K562 (cell line): ENCODE measurements around the gene REEP6. TPM values are rescaled to one million over a fixed set of nuclear protein-coding genes. Genes with fewer than 3 reads are reported as not detected.

Experiments
- ATAC-seq: fragments of 200-7000 bp; cut with Tn5 transposase; 3 replicates; pipeline ENCODE4 v1.9.1; 2020; ENCODE audit warnings: moderate library complexity
- BruUV-seq: library from RNA; stranded (reverse); fragments of 400-500 nt; replicated peaks from 2 replicates; lab custom pipeline; 2021; lab: Mats Ljungman, UMichigan
- CTCF ChIA-PET: fragments of 300-600 bp; formaldehyde crosslinking; extraction: SDS; loops from one replicate; lab custom pipeline; 2021; ENCODE audit warnings: low intra/inter-chr PET ratio; lab: Yijun Ruan, JAX
- POLR2A ChIA-PET: fragments of 300-600, 350-650 bp; sonication (Branson Sonifier 250); formaldehyde crosslinking; extraction: SDS; loops from one replicate; lab custom pipeline; 2021; ENCODE audit warnings: antibody characterized with exemption, inconsistent platforms; lab: Yijun Ruan, JAX
- DNase-seq, 4 experiments: peaks; one replicate each; pipeline versions ENCODE4 v3.0.0 to v3.0.0-alpha.2; 2011 to 2018; ENCODE audit warnings: low spot score in 3 of 4, mixed read lengths in 3 of 4; ENCODE audit errors: extremely low read depth in 1 of 4
- FAIRE-seq: peaks from 2 replicates; lab custom pipeline; 2011; peaks lifted over from hg19 to GRCh38; lab: Jason Lieb, UNC
- H2AFZ ChIP-seq: 2 replicates; pipeline ENCODE4 v1.6.0; 2011; ENCODE audit warnings: low read depth, low read length, control low read depth, inconsistent platforms
- H3K27ac ChIP-seq: fragments of 200-600 bp; 3 replicates; pipeline ENCODE4 v1.8.0; 2011; ENCODE audit warnings: low read depth, mild to moderate bottlenecking, control low read depth, inconsistent platforms, low read length, moderate library complexity, mixed read lengths; ENCODE audit errors: extremely low read depth
- H3K27me3 ChIP-seq, 2 experiments: fragments of 300-600 bp in 1 of 2; 2 replicates in 1 of 2; 3 replicates in 1 of 2; pipeline versions ENCODE4 v1.6.0 to v1.8.0; 2011; ENCODE audit warnings: inconsistent platforms in 2 of 2, low read length in 2 of 2, mild to moderate bottlenecking in 1 of 2, mixed read lengths in 1 of 2, moderate library complexity in 1 of 2; ENCODE audit not compliant: control insufficient read depth in 2 of 2, insufficient read depth in 2 of 2
- H3K36me3 ChIP-seq: fragments of 300-600 bp; 3 replicates; pipeline ENCODE4 v1.8.0; 2011; ENCODE audit warnings: mild to moderate bottlenecking, low read length, inconsistent platforms; ENCODE audit not compliant: control insufficient read depth, insufficient read depth
- H3K4me1 ChIP-seq, 2 experiments: fragments of 200-600 bp in 1 of 2; replicated peaks in 1 of 2; 2 replicates in 1 of 2; 3 replicates in 1 of 2; pipeline versions ENCODE4 v1.5.1 to v1.8.0; 2011; ENCODE audit warnings: inconsistent platforms in 2 of 2, low read length in 2 of 2, mild to moderate bottlenecking in 1 of 2, mixed read lengths in 1 of 2, moderate library complexity in 1 of 2; ENCODE audit not compliant: control insufficient read depth in 2 of 2, insufficient read depth in 2 of 2
- H3K4me2 ChIP-seq: 2 replicates; pipeline ENCODE4 v1.6.1; 2011; ENCODE audit warnings: low read length, control low read depth, inconsistent platforms, mixed read lengths; ENCODE audit not compliant: insufficient read depth
- H3K4me3 ChIP-seq: fragments of 200-600 bp; sonication (generic), shearing (Covaris generic); 2 replicates; pipeline ENCODE4 v1.5.1; 2016; ENCODE audit warnings: control low read depth, inconsistent platforms
- H3K79me2 ChIP-seq: fragments of 200-600 bp; 3 replicates; pipeline ENCODE4 v1.8.0; 2011; ENCODE audit warnings: low read length, inconsistent platforms; ENCODE audit not compliant: control insufficient read depth, insufficient read depth
- H3K9ac ChIP-seq, 2 experiments: 2 replicates each; pipeline versions ENCODE4 v1.6.0 to v1.6.1; 2011; ENCODE audit warnings: low read depth in 2 of 2, low read length in 2 of 2, control low read depth in 1 of 2, inconsistent platforms in 1 of 2, mild to moderate bottlenecking in 1 of 2, mixed read lengths in 1 of 2; ENCODE audit not compliant: insufficient read depth in 1 of 2
- H3K9me1 ChIP-seq: one replicate; pipeline ENCODE4 v1.6.0; 2011; ENCODE audit warnings: inconsistent platforms, mild to moderate bottlenecking, low read length, moderate library complexity; ENCODE audit not compliant: control insufficient read depth, insufficient read depth
- H3K9me3 ChIP-seq: replicated peaks from 2 replicates; pipeline ENCODE4 v1.5.1; 2011; ENCODE audit warnings: low read depth, low read length, inconsistent platforms; ENCODE audit not compliant: control insufficient read depth, insufficient read depth
- H4K20me1 ChIP-seq: replicated peaks from 2 replicates; pipeline ENCODE4 v1.6.1; 2011; ENCODE audit warnings: low read length, inconsistent platforms, mixed read lengths; ENCODE audit not compliant: control insufficient read depth, insufficient read depth
- ARID1B ChIP-seq: fragments of 450-650 bp; IDR thresholded peaks from 2 replicates; pipeline ENCODE4 v1.6.1; 2016; ENCODE audit warnings: antibody characterized with exemption, mild to moderate bottlenecking, inconsistent platforms
- DDX20 ChIP-seq: fragments of 450-650 bp; IDR thresholded peaks from 2 replicates; pipeline ENCODE4 v1.6.1; 2016; ENCODE audit warnings: missing genetic modification characterization, low read depth, mild to moderate bottlenecking, missing compliant biosample characterization, moderate library complexity
- DMBX1 ChIP-seq: fragments of 250-450 bp; sonication (Bioruptor Pico); IDR thresholded peaks from 2 replicates; pipeline ENCODE4 v1.8.0; 2022; ENCODE audit warnings: inconsistent platforms, mild to moderate bottlenecking, moderate library complexity, borderline replicate concordance
- SRSF9 ChIP-seq: fragments of 200-400 bp; formaldehyde crosslinking; IDR thresholded peaks from 2 replicates; pipeline ENCODE4 v1.6.1; 2017; ENCODE audit warnings: low read depth, low read length, borderline replicate concordance
- TFAP4 ChIP-seq: sonication (generic); formaldehyde crosslinking; IDR thresholded peaks from 2 replicates; pipeline ENCODE4 v1.8.0; 2022; ENCODE audit warnings: missing genetic modification reagents, mild to moderate bottlenecking, moderate library complexity, borderline replicate concordance
- ZBTB17 ChIP-seq: fragments of 450-650 bp; formaldehyde crosslinking; IDR thresholded peaks from 2 replicates; pipeline ENCODE4 v1.4.0; 2020; ENCODE audit warnings: mild to moderate bottlenecking
- WGBS: fragments of 100-300 bp; shearing (Covaris generic); methylation state at CpG from one replicate; pipeline ENCODE4 v1.1.6; 2016; ENCODE audit warnings: low coverage, mixed read lengths; ENCODE audit not compliant: insufficient coverage; ENCODE audit errors: missing lambda C conversion rate; 5-methylcytosine and 5-hydroxymethylcytosine counted together
- in situ Hi-C: fragments of 300-500 bp; cut with MboI; formaldehyde crosslinking; loops from 4 replicates; pipeline ENCODE4 v1.15.0; 2018; ENCODE audit warnings: inconsistent platforms, mixed read lengths
- intact Hi-C: fragments of 100-400 bp; cut with micrococcal nuclease; formaldehyde crosslinking; loops from 2 replicates; pipeline ENCODE4 v1.14.2; 2022
- polyA plus RNA-seq, 8 experiments: library from polyadenylated mRNA; depleted of rRNA in 4 of 8; stranded (reverse) in 5 of 8; unstranded in 3 of 8; fragments of >200 nt; fragmentation: Nextera tagmentation in 2 of 8; fragmentation: Illumina TruSeq in 1 of 8; extraction: Ambion mirVana in 2 of 8; extraction: Trizol in 1 of 8; gene quantifications; 2 replicates each; pipeline versions ENCODE4 v1.2.1 to v1.2.3, GENCODE V29; 2011 to 2014; ENCODE audit warnings: inconsistent platforms in 1 of 8, missing spikeins in 1 of 8
- total RNA-seq, 7 experiments: library from RNA; depleted of rRNA in 6 of 7; stranded (reverse); fragments of >200 nt in 6 of 7; fragmentation: Illumina TruSeq in 2 of 7; extraction: Trizol in 2 of 7; gene quantifications; 2 replicates each; pipeline versions ENCODE4 v1.2.1 to v1.2.3, GENCODE V29; 2011 to 2021; ENCODE audit warnings: low replicate concordance in 1 of 7

Gene REEP6
- total and polyA plus RNA-seq, 9 of the 15 experiments (the other 6 are each of a cell fraction or from before 2014, with no cell fraction given): 1.2 to 64.2 (median 12.7) TPM

- POLR2A ChIA-PET: no interaction called here
- H3K4me3 ChIP-seq: no peak overlapping the region
- intact Hi-C loops: no loop called here
Measured at GRCh38 chr19:1487576-1488281, 3.3 kb upstream of the REEP6 start.

More at GRCh38 chr19:1487576-1488281, 3.3 kb upstream of the REEP6 start:
- Histone ChIP-seq H3K4me1 (peaks cover 10 to 62% of the 10 kb centered on the region in 2 experiments), H3K4me2 (no peak overlapping the region), H3K9me1 (no peaks in the 10 kb centered on the region), H3K9me3 (no peaks in the 10 kb centered on the region), H4K20me1 (no peaks in the 10 kb centered on the region), H3K27me3 (no peaks in the 10 kb centered on the region), H3K36me3 (no peaks in the 10 kb centered on the region), H2AFZ (no peak overlapping the region)
- no peak for FAIRE-seq
- no peak for DNase-seq
- in situ Hi-C loops: no loop called here
- ATAC-seq: no peak
- BruUV-seq: no TSS peak
- WGBS: 79% methylated on average over 23 of the region's 40 CpGs
- CTCF ChIA-PET: no interaction called here
- TF ChIP-seq DMBX1 (CRISPR knock-in tag): no peak
- no peak for TF ChIP-seq DDX20
- TF ChIP-seq ZBTB17 (CRISPR knock-in tag): no peak
- TF ChIP-seq TFAP4 (CRISPR knock-in tag): no peak
- TF ChIP-seq SRSF9: no peak
- TF ChIP-seq ARID1B: no peak
- TF ChIP-seq, all 486 proteins: peak for 0
- Histone ChIP-seq H3K9ac (peak overlapping the region in 1 of 2 experiments; percentile 10; a peak in 1 of 4 replicates), H3K79me2 (peaks cover 18% of the 10 kb centered on the region), H3K27ac (no peak overlapping the region)
